ENCODE data around the gene TCERG1L.

Gene TCERG1L

GRCh38 chr10:131068760-131069159 lies 242.8 kb downstream of the TCERG1L start:
- no peaks in the 10 kb centered on the region for H3K36me3 ChIP-seq
- no peak for DNase-seq
- no peak overlapping the region for H3K27ac ChIP-seq
- TF ChIP-seq CTCF (IDR thresholded peaks at IDR 0.05; ENCODE audit: low read depth, low read length) = no peak
- H3K4me3 ChIP-seq (ENCODE audit: low read depth, low read length) = no peak overlapping the region
- no peaks in the 10 kb centered on the region for H3K9me3 ChIP-seq (ENCODE audit: severe bottlenecking)
- H3K27me3 ChIP-seq (ENCODE audit: insufficient read depth, low read depth, severe bottlenecking) = no peaks in the 10 kb centered on the region

DNA sequence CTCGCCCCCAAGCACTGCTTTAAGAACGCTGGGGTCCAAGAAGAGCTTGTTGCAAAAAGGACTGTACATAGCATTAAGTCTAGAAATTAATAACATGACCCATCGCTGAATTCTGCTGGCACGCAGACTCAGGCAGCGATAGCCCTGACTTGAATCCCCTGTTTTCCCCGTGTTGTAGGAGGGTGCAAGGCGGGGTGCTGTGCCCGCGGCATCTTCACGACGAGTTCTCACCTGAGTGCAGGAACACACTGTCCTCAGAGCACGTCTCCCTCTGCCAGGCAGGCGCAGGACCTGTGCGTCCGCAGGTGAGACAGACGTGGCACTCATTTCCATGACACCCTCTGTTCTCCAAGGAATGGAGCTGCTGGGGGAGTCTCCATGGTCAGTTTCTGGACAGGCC lies 243.2 kb downstream of the TCERG1L start:
- no peaks in the 10 kb centered on the region for H3K27me3 ChIP-seq (ENCODE audit: insufficient read depth, low read depth, severe bottlenecking)
- no peak overlapping the region for H3K27ac ChIP-seq
- no peak overlapping the region for H3K4me3 ChIP-seq (ENCODE audit: low read depth, low read length)
- TF ChIP-seq CTCF (IDR thresholded peaks at IDR 0.05; ENCODE audit: low read depth, low read length) = no peak
- H3K9me3 ChIP-seq (ENCODE audit: severe bottlenecking) = no peaks in the 10 kb centered on the region
- DNase-seq = no peak
- H3K36me3 ChIP-seq = no peaks in the 10 kb centered on the region

- no peaks in the 10 kb centered on the region for H3K36me3 ChIP-seq
These were observed 243.8 kb downstream of the TCERG1L start for GRCh38 chr10:131067690-131068089.

GRCh38 chr10:131065673-131066305 lies 245.7 kb downstream of the TCERG1L start:
- H3K4me3 ChIP-seq (ENCODE audit: low read depth, low read length) = no peak overlapping the region
- no peaks in the 10 kb centered on the region for H3K9me3 ChIP-seq (ENCODE audit: severe bottlenecking)
- no peaks in the 10 kb centered on the region for H3K27me3 ChIP-seq (ENCODE audit: insufficient read depth, low read depth, severe bottlenecking)
- no peak for DNase-seq
- H3K36me3 ChIP-seq = no peaks in the 10 kb centered on the region
- no peak for TF ChIP-seq CTCF (IDR thresholded peaks at IDR 0.05; ENCODE audit: low read depth, low read length)
- H3K27ac ChIP-seq = no peak overlapping the region

More at GRCh38 chr10:131067690-131068089, 243.8 kb downstream of the TCERG1L start:
- no peak for TF ChIP-seq CTCF (IDR thresholded peaks at IDR 0.05; ENCODE audit: low read depth, low read length)
- Histone ChIP-seq H3K9me3 (ENCODE audit: severe bottlenecking) (no peaks in the 10 kb centered on the region), H3K27ac (no peak overlapping the region), H3K4me3 (ENCODE audit: low read depth, low read length) (no peak overlapping the region), H3K27me3 (ENCODE audit: insufficient read depth, low read depth, severe bottlenecking) (no peaks in the 10 kb centered on the region)
- no peak for DNase-seq

- Histone ChIP-seq H3K27ac (no peak overlapping the region), H3K27me3 (ENCODE audit: insufficient read depth, low read depth, severe bottlenecking) (no peaks in the 10 kb centered on the region), H3K4me3 (ENCODE audit: low read depth, low read length) (no peak overlapping the region), H3K9me3 (ENCODE audit: severe bottlenecking) (no peaks in the 10 kb centered on the region), H3K36me3 (no peaks in the 10 kb centered on the region)
- TF ChIP-seq CTCF (IDR thresholded peaks at IDR 0.05; ENCODE audit: low read depth, low read length) = no peak
- no peak for DNase-seq
These were observed 248.2 kb downstream of the TCERG1L start for GRCh38 chr10:131063311-131063710.

All from WERI-Rb-1 (cell line).